Ovary (tissue), 9 donors: ENCODE measurements around the gene LGALS12. TPM values are rescaled to one million over a fixed set of nuclear protein-coding genes. Genes with fewer than 3 reads are reported as not detected.

Source experiments
- DNase-seq, 5 donors: peaks; one replicate each; pipeline ENCODE4 v3.0.0-alpha.2; 2019 to 2020
- H3K27ac ChIP-seq, 2 donors: fragments of 200-600 bp; one replicate each; pipeline versions ENCODE4 v1.5.1 to v1.8.0; 2019 to 2022
- H3K27me3 ChIP-seq: fragments of 200-600 bp; one replicate; pipeline ENCODE4 v1.8.0; 2022
- H3K36me3 ChIP-seq: fragments of 200-600 bp; sonication (generic); one replicate; pipeline ENCODE4 v1.5.1; 2019
- H3K4me1 ChIP-seq: one replicate; pipeline ENCODE4 v1.8.1; 2013; ENCODE audit warnings: mild to moderate bottlenecking, moderate library complexity; ENCODE audit not compliant: insufficient read depth
- H3K4me3 ChIP-seq: fragments of 200-600 bp; sonication (generic); one replicate; pipeline ENCODE4 v1.5.1; 2017
- H3K9me3 ChIP-seq, 2 donors: fragments of 200-600 bp in 1 of 2; sonication (generic) in 1 of 2; one replicate each; pipeline versions ENCODE4 v1.5.1 to v1.8.1; 2013 to 2019; ENCODE audit warnings: mild to moderate bottlenecking in 1 of 2, moderate library complexity in 1 of 2
- EP300 ChIP-seq: sonication (generic); formaldehyde crosslinking; IDR thresholded peaks from one replicate; pipeline ENCODE4 v1.6.1; 2017; ENCODE audit warnings: antibody characterized with exemption
- POLR2A ChIP-seq: fragments of 450-650 bp; IDR thresholded peaks from one replicate; pipeline ENCODE4 v1.6.1; 2017; ENCODE audit warnings: antibody characterized with exemption, mild to moderate bottlenecking, moderate library complexity
- WGBS, 3 donors: extraction: QIAGEN DNeasy Blood & Tissue Kit in 1 of 3; methylation state at CpG; one replicate each; pipeline versions ENCODE4 v1.1.5 to v1.1.7; 2013 to 2017; 5-methylcytosine and 5-hydroxymethylcytosine counted together
- intact Hi-C, 4 donors: fragments of 100-400 bp; cut with DNase I; formaldehyde crosslinking; loops; one replicate each; pipeline versions ENCODE4 v1.11.0 to v1.15.1; 2022 to 2023
- polyA plus RNA-seq, 2 donors: library from polyadenylated mRNA; stranded (reverse); fragments of 200-250 nt in 1 of 2; fragments of 350-450 nt in 1 of 2; fragmentation: Illumina TruSeq in 1 of 2; extraction: RNeasy Lipid Tissue Mini Kit (QIAGEN cat#74804) in 1 of 2; gene quantifications; one replicate each; pipeline ENCODE4 v1.2.3, GENCODE V29; 2013 to 2014
- total RNA-seq, 7 donors: library from RNA; depleted of rRNA in 2 of 7; stranded (reverse); fragments of >200 nt in 2 of 7; fragmentation: NEBNext Ultra II Directional in 3 of 7; extraction: Animal tissue kit (Norgen Biotek cat#: 25700) in 3 of 7; gene quantifications; one replicate each; pipeline versions ENCODE4 v1.1.0 to v1.2.4, GENCODE V29; 2016 to 2023
- TF ChIP-seq, protein P1 (sequence below), 3 donors: fragments of 450-650 bp in 2 of 3; fragments of 200-600 bp in 1 of 3; IDR thresholded peaks; one replicate each; pipeline versions ENCODE4 v1.5.1 to v1.8.0; 2016 to 2022; ENCODE audit warnings: antibody characterized with exemption in 3 of 3, mild to moderate bottlenecking in 1 of 3
- donor health status: DM: no; HTN: no; CAD: no; lungs with moderate emphysema.
- donor health status: DM: no; HTN: no; CAD: no.
- donor health status: Bipolar disorder and iron deficiency.
- donor health status: DM: yes; HTN: yes; CAD: no.
- donor health status: DM: no; HTN: no; CAD: no.
- donor health status: DM: yes; HTN: yes; CAD: no.

Gene LGALS12
- total and polyA plus RNA-seq, 9 donors, result 0.19 to 28.7 (median 0.74) TPM; not detected in 1

DNA sequence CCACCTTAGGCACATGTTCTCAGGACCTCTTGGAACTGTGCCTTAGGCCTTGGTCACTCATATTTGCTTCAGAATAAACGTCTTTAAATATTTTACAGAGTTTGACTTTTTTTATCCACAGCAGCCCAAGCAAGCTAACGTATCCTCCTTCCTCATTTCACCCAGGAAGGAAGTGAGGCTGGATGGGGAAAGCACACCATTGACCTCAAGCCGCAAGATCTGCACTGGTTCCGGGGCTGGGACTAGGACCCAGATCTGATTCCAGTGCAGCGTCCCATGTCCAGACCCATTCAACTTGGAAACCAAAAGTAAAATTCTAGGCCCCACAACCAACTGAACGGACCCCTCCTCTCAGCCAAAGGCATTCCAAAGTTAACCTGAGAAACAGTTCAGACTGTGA lies 2.4 kb upstream of the LGALS12 start:
- Histone ChIP-seq H3K27ac (no peak overlapping the region), H3K4me1 (peaks cover 2% of the 10 kb centered on the region), H3K36me3 (no peaks in the 10 kb centered on the region), H3K27me3 (no peaks in the 10 kb centered on the region), H3K9me3 (peaks cover 0 to 3% of the 10 kb centered on the region in 2 donors), H3K4me3 (no peak overlapping the region)
- DNase-seq, result no peak
- intact Hi-C loops, result no loop called here
- TF ChIP-seq, protein P1, sequence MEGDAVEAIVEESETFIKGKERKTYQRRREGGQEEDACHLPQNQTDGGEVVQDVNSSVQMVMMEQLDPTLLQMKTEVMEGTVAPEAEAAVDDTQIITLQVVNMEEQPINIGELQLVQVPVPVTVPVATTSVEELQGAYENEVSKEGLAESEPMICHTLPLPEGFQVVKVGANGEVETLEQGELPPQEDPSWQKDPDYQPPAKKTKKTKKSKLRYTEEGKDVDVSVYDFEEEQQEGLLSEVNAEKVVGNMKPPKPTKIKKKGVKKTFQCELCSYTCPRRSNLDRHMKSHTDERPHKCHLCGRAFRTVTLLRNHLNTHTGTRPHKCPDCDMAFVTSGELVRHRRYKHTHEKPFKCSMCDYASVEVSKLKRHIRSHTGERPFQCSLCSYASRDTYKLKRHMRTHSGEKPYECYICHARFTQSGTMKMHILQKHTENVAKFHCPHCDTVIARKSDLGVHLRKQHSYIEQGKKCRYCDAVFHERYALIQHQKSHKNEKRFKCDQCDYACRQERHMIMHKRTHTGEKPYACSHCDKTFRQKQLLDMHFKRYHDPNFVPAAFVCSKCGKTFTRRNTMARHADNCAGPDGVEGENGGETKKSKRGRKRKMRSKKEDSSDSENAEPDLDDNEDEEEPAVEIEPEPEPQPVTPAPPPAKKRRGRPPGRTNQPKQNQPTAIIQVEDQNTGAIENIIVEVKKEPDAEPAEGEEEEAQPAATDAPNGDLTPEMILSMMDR (IDR thresholded peaks at IDR 0.05), result no peak
- no peak for TF ChIP-seq POLR2A
- TF ChIP-seq EP300, result no peak
- 83 to 90% (median 84%) methylated on average over 6 of the region's 6 CpGs for WGBS, 3 donors

- Histone ChIP-seq H3K27me3 (no peaks in the 10 kb centered on the region), H3K27ac (no peak overlapping the region), H3K4me3 (no peak overlapping the region), H3K9me3 (peaks cover 0 to 3% of the 10 kb centered on the region in 2 donors), H3K36me3 (no peaks in the 10 kb centered on the region), H3K4me1 (peaks cover 2% of the 10 kb centered on the region)
- intact Hi-C loops, result no loop called here
- 84 to 95% (median 88%) methylated on average over 1 of the region's 1 CpG for WGBS, 3 donors
- no peak for TF ChIP-seq EP300
- TF ChIP-seq, protein P1 (IDR thresholded peaks at IDR 0.05), result no peak
- TF ChIP-seq POLR2A, result no peak
- no peak for DNase-seq
Measured at GRCh38 chr11:63504054-63504453, 1.8 kb upstream of the LGALS12 start.

GRCh38 chr11:63504933-63505586 lies 824 bp upstream of the LGALS12 start:
- no peak overlapping the region for H3K4me3 ChIP-seq
- 75 to 79% (median 76%) methylated on average over 4 of the region's 4 CpGs for WGBS, 3 donors
- TF ChIP-seq, protein P1 (IDR thresholded peaks at IDR 0.05), result no peak
- TF ChIP-seq POLR2A, result no peak
- TF ChIP-seq EP300, result no peak
- H3K9me3 ChIP-seq, result no peaks in the 10 kb centered on the region
- intact Hi-C loops, result no loop called here
- H3K27ac ChIP-seq, result no peak overlapping the region
- DNase-seq, result peak in 3 of 5 donors; percentile 63 to 75 (median 65)
- H3K4me1 ChIP-seq, result peaks cover 2% of the 10 kb centered on the region
- no peaks in the 10 kb centered on the region for H3K36me3 ChIP-seq
- no peaks in the 10 kb centered on the region for H3K27me3 ChIP-seq

GRCh38 chr11:63506876-63507275 lies 992 bp downstream of the LGALS12 start:
- WGBS, 3 donors, result 95 to 99% (median 96%) methylated on average over 2 of the region's 2 CpGs
- no peak for TF ChIP-seq EP300
- TF ChIP-seq, protein P1 (IDR thresholded peaks at IDR 0.05), result no peak
- no peak for TF ChIP-seq POLR2A
- no peak for DNase-seq

More at GRCh38 chr11:63506876-63507275, 992 bp downstream of the LGALS12 start:
- Histone ChIP-seq H3K9me3 (no peaks in the 10 kb centered on the region), H3K27me3 (no peaks in the 10 kb centered on the region), H3K36me3 (no peaks in the 10 kb centered on the region), H3K4me3 (no peak overlapping the region), H3K4me1 (peaks cover 6% of the 10 kb centered on the region), H3K27ac (no peak overlapping the region)
- intact Hi-C loops, result no loop called here
